Suprapubic skin (tissue), 4 donors: ENCODE results near the gene LRRC9. TPM values are rescaled to one million over a fixed set of nuclear protein-coding genes. Genes with fewer than 3 reads are reported as not detected.
"Not testable (repeated sequence)": the region's sequence is repeated elsewhere in the genome, so short reads cannot be mapped to it uniquely, and the experiment has no call there.

Experiments used
- DNase-seq, 2 donors: peaks; one replicate each; pipeline ENCODE4 v3.0.0-alpha.2; 2019; ENCODE audit warnings: low spot score in 2 of 2
- H3K27ac ChIP-seq: fragments of 200-600 bp; sonication (generic); one replicate; pipeline ENCODE4 v1.5.1; 2019
- H3K27me3 ChIP-seq: fragments of 200-600 bp; sonication (generic); one replicate; pipeline ENCODE4 v1.5.1; 2019
- H3K36me3 ChIP-seq: fragments of 200-600 bp; sonication (generic); one replicate; pipeline ENCODE4 v1.5.1; 2019
- H3K4me1 ChIP-seq: fragments of 200-600 bp; sonication (generic); one replicate; pipeline ENCODE4 v1.5.1; 2019
- H3K4me3 ChIP-seq: fragments of 200-600 bp; sonication (generic); one replicate; pipeline ENCODE4 v1.5.1; 2019; ENCODE audit warnings: mild to moderate bottlenecking
- H3K9me3 ChIP-seq: fragments of 200-600 bp; sonication (generic); one replicate; pipeline ENCODE4 v1.5.1; 2019
- CTCF ChIP-seq, 2 donors: fragments of 200-600 bp in 1 of 2; fragments of 450-650 bp in 1 of 2; sonication (generic) in 1 of 2; IDR thresholded peaks; one replicate each; pipeline ENCODE4 v1.5.1; 2016 to 2019; ENCODE audit warnings: antibody characterized with exemption in 2 of 2, mild to moderate bottlenecking in 1 of 2, moderate library complexity in 1 of 2
- EP300 ChIP-seq: sonication (generic); formaldehyde crosslinking; IDR thresholded peaks from one replicate; pipeline ENCODE4 v1.6.1; 2017; ENCODE audit warnings: antibody characterized with exemption
- POLR2A ChIP-seq, 2 donors: fragments of 450-650 bp; IDR thresholded peaks; one replicate each; pipeline ENCODE4 v1.6.1; 2017; ENCODE audit warnings: antibody characterized with exemption in 2 of 2, mild to moderate bottlenecking in 2 of 2, moderate library complexity in 2 of 2
- POLR2AphosphoS5 ChIP-seq, 3 donors: sonication (generic); formaldehyde crosslinking; IDR thresholded peaks; one replicate each; pipeline ENCODE4 v1.6.1; 2017; ENCODE audit warnings: antibody characterized with exemption in 3 of 3
- WGBS: methylation state at CpG from one replicate; pipeline ENCODE4 v1.1.5; 2018; 5-methylcytosine and 5-hydroxymethylcytosine counted together
- total RNA-seq, 4 donors: library from RNA; depleted of rRNA; stranded (reverse); fragments of >200 nt; gene quantifications; one replicate each; pipeline ENCODE4 v1.1.0, GENCODE V29; 2016

Gene LRRC9
- total RNA-seq, 4 donors from 2014 or later: not detected

- Histone ChIP-seq H3K4me3 (no peak overlapping the region), H3K27me3 (no peaks in the 10 kb centered on the region), H3K36me3 (no peaks in the 10 kb centered on the region), H3K27ac (no peak overlapping the region), H3K9me3 (no peaks in the 10 kb centered on the region), H3K4me1 (no peaks in the 10 kb centered on the region)
- WGBS: 91% methylated on average over 1 of the region's 1 CpG
- DNase-seq: no peak
- no peak for TF ChIP-seq EP300
- no peak for TF ChIP-seq CTCF (IDR thresholded peaks at IDR 0.05)
Measured at GRCh38 chr14:59926534-59926933, 6.6 kb downstream of the LRRC9 start.

DNA sequence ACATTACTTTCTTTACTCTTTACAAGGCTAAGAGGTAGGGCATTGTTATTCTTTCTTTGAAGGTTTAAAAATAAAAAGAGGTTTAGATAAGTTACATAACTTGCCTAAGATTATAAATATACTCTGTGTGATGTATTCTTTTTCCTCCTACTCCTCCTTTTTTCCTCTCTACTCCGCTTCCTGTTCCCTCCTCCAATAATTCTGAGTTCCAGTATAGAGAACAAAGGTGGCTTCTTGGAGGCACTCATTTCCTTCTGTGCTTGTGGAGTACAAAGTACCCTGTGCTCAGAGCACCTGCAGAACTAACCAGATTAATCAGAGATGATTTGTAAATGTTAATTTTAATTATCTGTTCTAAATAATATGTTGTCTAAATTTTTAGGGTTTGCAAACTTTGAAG lies 11.3 kb downstream of the LRRC9 start:
- Histone ChIP-seq H3K4me3 (no peak overlapping the region), H3K27me3 (no peaks in the 10 kb centered on the region), H3K27ac (no peak overlapping the region), H3K4me1 (no peaks in the 10 kb centered on the region), H3K9me3 (no peaks in the 10 kb centered on the region), H3K36me3 (no peaks in the 10 kb centered on the region)
- TF ChIP-seq EP300 (no peak), CTCF (IDR thresholded peaks at IDR 0.05) (no peak), POLR2A (IDR thresholded peaks at IDR 0.05) (no peak), POLR2AphosphoS5 (IDR thresholded peaks at IDR 0.05) (no peak)
- DNase-seq: no peak
- 79% methylated on average over 1 of the region's 1 CpG for WGBS

DNA sequence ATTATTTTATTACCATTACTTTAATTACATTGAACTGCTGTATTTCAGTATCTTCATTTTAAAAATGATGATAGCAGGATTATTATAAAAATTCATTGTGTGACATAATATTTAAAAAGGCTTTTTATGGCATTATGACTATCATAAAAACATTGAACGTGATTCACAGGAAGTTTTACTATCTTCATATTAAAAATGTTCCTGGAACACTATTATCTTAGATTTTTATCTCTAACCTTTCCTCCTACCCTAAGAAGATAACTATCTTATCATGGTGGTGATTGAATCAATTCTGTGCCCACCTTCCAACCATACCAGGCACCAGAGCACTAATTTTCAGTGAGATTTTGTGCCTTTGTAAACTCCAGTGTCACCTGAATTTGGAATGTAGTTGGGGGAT lies 16.2 kb downstream of the LRRC9 start:
- Histone ChIP-seq H3K27me3 (no peaks in the 10 kb centered on the region), H3K4me3 (no peak overlapping the region), H3K4me1 (no peaks in the 10 kb centered on the region), H3K36me3 (no peaks in the 10 kb centered on the region), H3K9me3 (no peaks in the 10 kb centered on the region), H3K27ac (no peak overlapping the region)
- DNase-seq: no peak
- no peak for TF ChIP-seq CTCF (IDR thresholded peaks at IDR 0.05)
- WGBS: 42% methylated on average over 1 of the region's 1 CpG

DNA sequence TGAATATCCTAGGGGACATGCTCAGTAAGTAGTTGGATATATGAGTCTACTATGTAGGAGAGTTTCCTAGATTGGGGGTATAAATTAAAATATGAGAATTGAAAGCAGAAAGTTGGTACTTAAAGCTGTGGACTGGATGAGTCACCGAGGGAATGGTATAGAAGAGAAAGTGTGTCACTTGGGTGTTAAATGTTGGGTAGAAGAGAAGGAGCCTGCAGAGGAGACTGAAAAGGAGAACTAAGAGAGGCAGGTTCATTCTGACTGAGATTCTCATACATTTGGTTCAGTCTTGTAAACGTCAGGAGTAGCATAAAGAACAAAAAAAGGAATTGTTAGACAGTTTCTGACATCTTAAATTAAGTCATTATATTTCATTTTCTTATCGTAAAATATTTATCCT lies 19.9 kb downstream of the LRRC9 start:
- H3K36me3 ChIP-seq: no peaks in the 10 kb centered on the region

DNA sequence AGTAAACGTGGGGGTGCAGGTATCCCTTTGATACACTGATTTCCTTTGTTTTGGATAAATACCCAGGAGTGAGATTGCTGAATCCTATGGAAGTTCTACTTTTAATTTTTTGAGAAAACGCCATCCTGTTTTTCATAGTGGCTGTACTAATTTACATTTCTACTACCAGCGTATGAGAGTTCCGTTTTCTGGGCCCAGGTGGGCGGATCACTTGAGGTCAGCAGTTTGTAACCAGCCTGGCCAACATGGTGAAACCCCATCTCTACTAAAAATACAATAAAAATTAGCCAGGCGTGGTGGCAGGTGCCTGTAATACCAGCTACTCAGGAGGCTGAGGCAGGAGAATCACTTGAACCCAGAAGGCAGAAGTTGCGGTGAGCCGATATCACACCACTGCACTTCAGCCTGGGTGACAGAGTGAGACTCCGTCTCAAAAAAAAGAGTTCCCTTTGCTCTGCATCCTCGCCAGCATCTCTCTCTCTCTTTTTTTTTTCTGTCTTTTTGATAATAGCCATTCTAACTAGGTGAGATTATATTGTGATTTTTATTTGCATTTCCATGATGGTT lies 22.4 kb downstream of the LRRC9 start:
- not testable (repeated sequence) for H3K36me3 ChIP-seq, H3K27ac ChIP-seq, H3K9me3 ChIP-seq, H3K4me3 ChIP-seq, H3K4me1 ChIP-seq, H3K27me3 ChIP-seq, DNase-seq
- 90% methylated on average over 10 of the region's 10 CpGs for WGBS

More for the DNA sequence above, 19.9 kb downstream of the LRRC9 start:
- no peak for TF ChIP-seq POLR2AphosphoS5 (IDR thresholded peaks at IDR 0.05)
- Histone ChIP-seq H3K4me1 (no peaks in the 10 kb centered on the region), H3K27ac (no peak overlapping the region), H3K27me3 (no peaks in the 10 kb centered on the region), H3K9me3 (no peaks in the 10 kb centered on the region), H3K4me3 (no peak overlapping the region)
- DNase-seq: no peak
- 65% methylated on average over 3 of the region's 3 CpGs for WGBS

GRCh38 chr14:59944909-59945308 lies 25.0 kb downstream of the LRRC9 start:
- DNase-seq: no peak
- Histone ChIP-seq H3K9me3 (no peaks in the 10 kb centered on the region), H3K4me1 (no peaks in the 10 kb centered on the region), H3K4me3 (no peak overlapping the region), H3K27ac (no peak overlapping the region), H3K36me3 (no peaks in the 10 kb centered on the region), H3K27me3 (no peaks in the 10 kb centered on the region)
- TF ChIP-seq EP300 (no peak), POLR2AphosphoS5 (IDR thresholded peaks at IDR 0.05) (no peak), CTCF (IDR thresholded peaks at IDR 0.05) (no peak), POLR2A (IDR thresholded peaks at IDR 0.05) (no peak)

DNA sequence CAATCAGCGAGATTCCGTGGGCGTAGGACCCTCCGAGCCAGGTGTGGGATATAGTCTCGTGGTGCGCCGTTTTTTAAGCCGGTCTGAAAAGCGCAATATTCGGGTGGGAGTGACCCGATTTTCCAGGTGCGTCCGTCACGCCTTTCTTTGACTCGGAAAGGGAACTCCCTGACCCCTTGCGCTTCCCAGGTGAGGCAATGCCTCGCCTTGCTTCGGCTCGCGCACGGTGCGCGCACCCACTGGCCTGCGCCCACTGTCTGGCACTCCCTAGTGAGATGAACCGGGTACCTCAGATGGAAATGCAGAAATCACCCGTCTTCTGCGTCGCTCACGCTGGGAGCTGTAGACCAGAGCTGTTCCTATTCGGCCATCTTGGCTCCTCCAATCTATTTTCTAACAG lies 32.2 kb downstream of the LRRC9 start:
- DNase-seq, H3K4me1 ChIP-seq, H3K4me3 ChIP-seq, H3K9me3 ChIP-seq, H3K27me3 ChIP-seq, H3K27ac ChIP-seq, H3K36me3 ChIP-seq: not testable (repeated sequence)
- 95% methylated on average over 19 of the region's 30 CpGs for WGBS

GRCh38 chr14:59957890-59958289 lies 37.9 kb downstream of the LRRC9 start:
- not testable (repeated sequence) for H3K9me3 ChIP-seq, DNase-seq, H3K4me3 ChIP-seq, H3K27me3 ChIP-seq, H3K36me3 ChIP-seq, H3K27ac ChIP-seq, H3K4me1 ChIP-seq
- WGBS: 60% methylated on average over 1 of the region's 4 CpGs
